ENCODE results near the gene VIL1. TPM values are rescaled to one million over a fixed set of nuclear protein-coding genes. Genes with fewer than 3 reads are reported as not detected.

The VIL1 gene
- total RNA-seq, 3 donors from 2014 or later, result 194 to 550 (median 341) TPM

DNA sequence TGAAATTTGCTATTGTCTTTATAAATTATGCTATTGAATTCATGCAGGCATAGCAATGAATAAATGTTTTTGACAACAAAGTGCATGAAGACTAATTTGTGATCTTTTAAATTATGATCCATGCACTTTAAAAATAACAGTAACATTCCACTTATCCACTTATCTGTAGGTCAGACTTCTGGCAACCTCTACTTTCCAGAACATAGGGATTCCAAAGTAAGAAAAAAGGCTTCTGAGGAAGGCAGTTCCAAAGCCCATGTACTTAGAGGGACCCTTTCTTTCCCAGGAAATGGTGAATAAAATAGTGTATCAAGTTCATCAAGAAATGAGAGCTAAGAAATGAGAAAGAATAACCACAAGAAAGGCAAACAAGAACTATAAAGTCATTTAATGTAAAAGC is 58.3 kb downstream of the VIL1 start:
- ATAC-seq, result no peak
- Histone ChIP-seq H3K9me3 (no peaks in the 10 kb centered on the region), H3K36me3 (ENCODE audit: low read depth) (peaks cover 6% of the 10 kb centered on the region), H3K4me1 (ENCODE audit: low read depth) (no peaks in the 10 kb centered on the region), H3K4me3 (no peak overlapping the region)
- TF ChIP-seq, protein P1, sequence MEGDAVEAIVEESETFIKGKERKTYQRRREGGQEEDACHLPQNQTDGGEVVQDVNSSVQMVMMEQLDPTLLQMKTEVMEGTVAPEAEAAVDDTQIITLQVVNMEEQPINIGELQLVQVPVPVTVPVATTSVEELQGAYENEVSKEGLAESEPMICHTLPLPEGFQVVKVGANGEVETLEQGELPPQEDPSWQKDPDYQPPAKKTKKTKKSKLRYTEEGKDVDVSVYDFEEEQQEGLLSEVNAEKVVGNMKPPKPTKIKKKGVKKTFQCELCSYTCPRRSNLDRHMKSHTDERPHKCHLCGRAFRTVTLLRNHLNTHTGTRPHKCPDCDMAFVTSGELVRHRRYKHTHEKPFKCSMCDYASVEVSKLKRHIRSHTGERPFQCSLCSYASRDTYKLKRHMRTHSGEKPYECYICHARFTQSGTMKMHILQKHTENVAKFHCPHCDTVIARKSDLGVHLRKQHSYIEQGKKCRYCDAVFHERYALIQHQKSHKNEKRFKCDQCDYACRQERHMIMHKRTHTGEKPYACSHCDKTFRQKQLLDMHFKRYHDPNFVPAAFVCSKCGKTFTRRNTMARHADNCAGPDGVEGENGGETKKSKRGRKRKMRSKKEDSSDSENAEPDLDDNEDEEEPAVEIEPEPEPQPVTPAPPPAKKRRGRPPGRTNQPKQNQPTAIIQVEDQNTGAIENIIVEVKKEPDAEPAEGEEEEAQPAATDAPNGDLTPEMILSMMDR (IDR thresholded peaks at IDR 0.05), result no peak
- DNase-seq, result no peak
- intact Hi-C loops (cut with DNase I, micrococcal nuclease), result no loop called here

DNA sequence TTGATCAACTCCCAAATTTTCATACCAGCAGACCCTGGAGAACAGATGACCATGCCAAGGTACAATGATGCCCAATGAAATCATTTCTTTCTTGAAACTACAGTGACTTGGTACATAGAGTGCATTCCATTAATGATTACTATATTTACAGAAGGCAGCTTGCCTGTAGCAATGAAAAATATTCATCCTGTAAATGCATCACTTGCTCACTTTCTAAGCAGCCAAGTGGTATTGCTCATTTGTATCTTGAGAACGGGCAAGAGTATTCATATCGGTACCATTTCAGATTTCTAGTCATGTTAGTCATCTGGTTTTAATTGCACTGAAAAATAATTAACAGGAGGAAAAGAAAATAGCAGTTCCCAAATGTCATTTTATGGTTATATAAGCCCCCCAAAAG is 59.6 kb downstream of the VIL1 start:
- H3K4me1 ChIP-seq (ENCODE audit: low read depth), result no peaks in the 10 kb centered on the region
- TF ChIP-seq, protein P1 (IDR thresholded peaks at IDR 0.05), result no peak
- DNase-seq (no peak), ATAC-seq (no peak)
- no peaks in the 10 kb centered on the region for H3K9me3 ChIP-seq
- H3K4me3 ChIP-seq, result no peak overlapping the region
- intact Hi-C loops (cut with DNase I, micrococcal nuclease), result no loop called here
- H3K36me3 ChIP-seq (ENCODE audit: low read depth), result peaks cover 6% of the 10 kb centered on the region

GRCh38 chr2:218479595-218479994 is 60.7 kb downstream of the VIL1 start:
- no peaks in the 10 kb centered on the region for H3K9me3 ChIP-seq
- no peaks in the 10 kb centered on the region for H3K4me1 ChIP-seq (ENCODE audit: low read depth)
- TF ChIP-seq, protein P1 (IDR thresholded peaks at IDR 0.05), result no peak
- intact Hi-C loops (cut with DNase I, micrococcal nuclease), result no loop called here
- ATAC-seq (no peak), DNase-seq (no peak)
- no peak overlapping the region for H3K4me3 ChIP-seq
- H3K36me3 ChIP-seq (ENCODE audit: low read depth), result peaks cover 6% of the 10 kb centered on the region

- Histone ChIP-seq H3K4me3 (no peak overlapping the region), H3K4me1 (ENCODE audit: low read depth) (no peaks in the 10 kb centered on the region), H3K36me3 (ENCODE audit: low read depth) (peaks cover 6% of the 10 kb centered on the region), H3K9me3 (no peaks in the 10 kb centered on the region)
- intact Hi-C loops (cut with DNase I, micrococcal nuclease), result no loop called here
- TF ChIP-seq, protein P1 (IDR thresholded peaks at IDR 0.05), result no peak
- ATAC-seq (no peak), DNase-seq (no peak)
These were observed 63.7 kb downstream of the VIL1 start for GRCh38 chr2:218482651-218483050.

DNA sequence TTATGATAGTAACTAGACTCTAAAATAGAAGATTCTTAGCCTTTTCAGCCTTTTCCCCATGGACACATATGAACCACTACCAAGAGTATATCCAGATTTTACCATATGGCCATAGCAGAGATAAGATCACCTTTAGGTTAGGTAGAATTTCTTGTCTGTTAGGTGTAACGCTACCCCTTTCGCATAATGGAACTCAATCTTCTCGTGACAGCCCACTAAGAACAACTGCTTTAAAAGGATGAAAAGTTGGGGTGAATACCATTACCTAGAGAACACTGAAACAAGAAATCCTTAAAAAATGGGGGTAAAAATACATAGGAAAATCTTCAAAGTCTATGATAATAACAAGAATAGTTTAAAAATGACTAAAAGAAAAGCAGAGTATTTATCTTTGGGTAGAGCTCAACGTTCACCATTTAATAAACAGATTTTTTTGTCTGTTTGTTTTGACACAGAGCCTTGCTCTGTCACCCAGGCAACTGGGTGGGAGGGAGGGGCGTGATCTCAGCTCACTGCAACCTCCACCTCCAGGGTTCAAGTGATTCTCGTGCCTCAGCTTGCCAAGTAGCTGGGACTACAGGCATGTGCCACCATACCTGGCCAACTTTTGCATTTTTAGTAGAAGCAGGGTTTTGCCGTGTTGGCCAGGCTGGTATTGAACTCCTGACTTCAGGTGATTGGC is 67.2 kb downstream of the VIL1 start:
- intact Hi-C loops (cut with DNase I, micrococcal nuclease), result no loop called here
- peaks cover 5% of the 10 kb centered on the region for H3K36me3 ChIP-seq (ENCODE audit: low read depth)
- no peak for ATAC-seq
- no peaks in the 10 kb centered on the region for H3K4me1 ChIP-seq (ENCODE audit: low read depth)
- no peak for DNase-seq
- no peak overlapping the region for H3K4me3 ChIP-seq
- no peaks in the 10 kb centered on the region for H3K9me3 ChIP-seq
- TF ChIP-seq, protein P1 (IDR thresholded peaks at IDR 0.05), result no peak

Data from mucosa of descending colon (tissue), 3 donors.